Measurements from ENCODE around the gene PRODH2. TPM values are rescaled to one million over a fixed set of nuclear protein-coding genes. Genes with fewer than 3 reads are reported as not detected.

The PRODH2 gene
- total RNA-seq, 1 experiment from 2014 or later: 0.44 TPM

- H4K20me1 ChIP-seq (ENCODE audit: insufficient read depth): no peaks in the 10 kb centered on the region
- BruUV-seq (replicated peaks): no TSS peak
- H3K79me2 ChIP-seq (ENCODE audit: insufficient read depth, low read length): no peaks in the 10 kb centered on the region
- ChIA-PET POLR2A (no interaction called here), RAD21 (ENCODE audit: low non-redundant PET in 1 of 2, low total read pairs in 2 of 2, uncharacterized antibody in 2 of 2, unreplicated experiment in 2 of 2) (no interaction called here), CTCF (no interaction called here)
- no peak overlapping the region for H3K27ac ChIP-seq (ENCODE audit: low read depth, low read length)
- H3K36me3 ChIP-seq (ENCODE audit: control insufficient read depth in 1 of 2, insufficient read depth in 2 of 2, low read length in 2 of 2): no peaks in the 10 kb centered on the region
- H3K4me1 ChIP-seq (ENCODE audit: control insufficient read depth in 1 of 2, insufficient read depth in 2 of 2, low read length in 2 of 2): 0 out of 4 replicates have a peak, but pooled peaks cover 0 to 2% of the 10 kb centered on the region in 2 experiments
- no peak overlapping the region for H3K4me2 ChIP-seq (ENCODE audit: low read length)
- H3K4me3 ChIP-seq (replicated peaks in 1 of 2; ENCODE audit: low read depth in 1 of 2, low read length in 2 of 2): no peak overlapping the region
- H2AFZ ChIP-seq (ENCODE audit: low read depth, low read length, poor library complexity, severe bottlenecking): no peak overlapping the region
- no peak overlapping the region for H3K9ac ChIP-seq (ENCODE audit: low read length)
- TF ChIP-seq TCF7L2 (IDR thresholded peaks at IDR 0.05; ENCODE audit: borderline replicate concordance, extremely low read depth, insufficient read depth, insufficient read length) (no peak), SP1 (IDR thresholded peaks at IDR 0.05; ENCODE audit: low read depth) (no peak), EGR1 (IDR thresholded peaks at IDR 0.05; ENCODE audit: low read depth) (no peak), CBX3 (IDR thresholded peaks at IDR 0.05; ENCODE audit: low read depth) (no peak), FOSL1 (IDR thresholded peaks at IDR 0.05; ENCODE audit: low read depth) (no peak), POLR2A (IDR thresholded peaks at IDR 0.05; ENCODE audit: borderline replicate concordance, extremely low read depth, insufficient read depth, insufficient read length) (no peak), SRF (IDR thresholded peaks at IDR 0.05; ENCODE audit: low read depth) (no peak), RAD21 (IDR thresholded peaks at IDR 0.05; ENCODE audit: low read depth) (no peak), MAX (IDR thresholded peaks at IDR 0.05) (no peak), JUND (IDR thresholded peaks at IDR 0.05) (no peak), EZH2phosphoT487 (IDR thresholded peaks at IDR 0.05; ENCODE audit: borderline replicate concordance) (no peak), EZH2 (IDR thresholded peaks at IDR 0.05) (no peak), CEBPB (IDR thresholded peaks at IDR 0.05; ENCODE audit: low read depth) (no peak), SIN3A (IDR thresholded peaks at IDR 0.05; ENCODE audit: low read depth) (no peak), ELF1 (IDR thresholded peaks at IDR 0.05; ENCODE audit: borderline replicate concordance, low read depth) (no peak), ZFX (IDR thresholded peaks at IDR 0.05) (no peak), POLR2AphosphoS5 (IDR thresholded peaks at IDR 0.05; ENCODE audit: low read depth, low read length) (no peak)
- TF ChIP-seq, protein P1, sequence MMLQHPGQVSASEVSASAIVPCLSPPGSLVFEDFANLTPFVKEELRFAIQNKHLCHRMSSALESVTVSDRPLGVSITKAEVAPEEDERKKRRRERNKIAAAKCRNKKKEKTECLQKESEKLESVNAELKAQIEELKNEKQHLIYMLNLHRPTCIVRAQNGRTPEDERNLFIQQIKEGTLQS (IDR thresholded peaks at IDR 0.05): no peak
- TF ChIP-seq, protein P2, sequence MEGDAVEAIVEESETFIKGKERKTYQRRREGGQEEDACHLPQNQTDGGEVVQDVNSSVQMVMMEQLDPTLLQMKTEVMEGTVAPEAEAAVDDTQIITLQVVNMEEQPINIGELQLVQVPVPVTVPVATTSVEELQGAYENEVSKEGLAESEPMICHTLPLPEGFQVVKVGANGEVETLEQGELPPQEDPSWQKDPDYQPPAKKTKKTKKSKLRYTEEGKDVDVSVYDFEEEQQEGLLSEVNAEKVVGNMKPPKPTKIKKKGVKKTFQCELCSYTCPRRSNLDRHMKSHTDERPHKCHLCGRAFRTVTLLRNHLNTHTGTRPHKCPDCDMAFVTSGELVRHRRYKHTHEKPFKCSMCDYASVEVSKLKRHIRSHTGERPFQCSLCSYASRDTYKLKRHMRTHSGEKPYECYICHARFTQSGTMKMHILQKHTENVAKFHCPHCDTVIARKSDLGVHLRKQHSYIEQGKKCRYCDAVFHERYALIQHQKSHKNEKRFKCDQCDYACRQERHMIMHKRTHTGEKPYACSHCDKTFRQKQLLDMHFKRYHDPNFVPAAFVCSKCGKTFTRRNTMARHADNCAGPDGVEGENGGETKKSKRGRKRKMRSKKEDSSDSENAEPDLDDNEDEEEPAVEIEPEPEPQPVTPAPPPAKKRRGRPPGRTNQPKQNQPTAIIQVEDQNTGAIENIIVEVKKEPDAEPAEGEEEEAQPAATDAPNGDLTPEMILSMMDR (IDR thresholded peaks at IDR 0.05 in 2 of 3, conservative IDR thresholded peaks at IDR 0.05 in 1 of 3; ENCODE audit: borderline replicate concordance in 1 of 3, insufficient read depth in 1 of 3, low read depth in 2 of 3, low read length in 2 of 3): no peak
- no peak for DNase-seq (ENCODE audit: low read depth, low spot score)
- no peak for ATAC-seq
- intact Hi-C loops (cut with micrococcal nuclease): no loop called here
- H3K9me2 ChIP-seq (ENCODE audit: insufficient read depth): no peaks in the 10 kb centered on the region
- H3K27me3 ChIP-seq (ENCODE audit: insufficient read depth, low read length): no peaks in the 10 kb centered on the region
- H3K9me3 ChIP-seq (ENCODE audit: control insufficient read depth in 1 of 2, insufficient read depth in 1 of 2, low read depth in 1 of 2, low read length in 2 of 2): no peaks in the 10 kb centered on the region
These were observed 40.6 kb upstream of the PRODH2 start for GRCh38 chr19:35853038-35853756.
